Activated CD4-positive, alpha-beta T cell treated with anti-CD3 and anti-CD28 coated beads for 24 hours (primary cell): ENCODE results near the gene ASAP2.

Experiments
- DNase-seq, 2 donors: peaks; one replicate each; pipeline ENCODE4 v3.0.0-alpha.2; 2020; ENCODE audit warnings: low read depth in 2 of 2

The ASAP2 gene

DNA sequence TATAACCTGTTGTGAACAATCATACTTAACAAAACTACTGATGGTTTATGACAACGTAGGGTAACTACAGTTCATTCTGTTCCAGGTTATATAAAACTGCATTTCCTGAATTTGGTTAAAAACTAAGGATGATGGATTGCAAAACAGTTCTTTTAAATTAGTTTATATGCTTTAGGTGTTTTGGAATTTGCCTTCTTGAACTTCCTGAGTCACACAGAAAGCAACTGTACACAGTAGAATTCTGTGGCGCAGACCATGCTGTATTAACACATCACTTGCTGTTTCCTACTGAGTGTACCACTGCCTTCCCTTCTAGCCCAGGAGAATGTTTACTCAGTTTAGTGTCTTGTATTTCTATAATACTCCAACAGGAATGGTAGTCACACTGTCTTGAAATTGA lies 197.3 kb downstream of the ASAP2 start:
- DNase-seq: no peak

- no peak for DNase-seq
Measured at GRCh38 chr2:9404451-9404850, 197.8 kb downstream of the ASAP2 start.

DNA sequence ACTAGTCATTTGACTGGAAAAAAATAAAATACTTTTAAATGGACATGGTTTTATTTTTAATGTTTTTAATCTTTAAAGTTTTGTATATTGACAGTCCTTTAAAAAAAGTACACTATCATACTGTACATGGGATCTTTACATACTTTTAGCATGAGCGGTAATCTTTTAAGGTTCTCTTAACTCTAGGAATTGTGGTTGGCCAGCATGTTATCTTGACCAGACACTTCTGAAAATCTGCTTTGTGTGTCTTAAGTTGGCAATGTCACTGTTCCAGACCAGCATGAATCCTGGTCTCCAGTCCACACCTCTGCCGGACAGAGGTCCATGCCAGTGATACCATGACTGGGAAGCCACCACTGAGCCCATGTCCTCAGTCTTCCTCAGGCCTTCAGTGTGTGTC lies 199.0 kb downstream of the ASAP2 start:
- DNase-seq: no peak

DNA sequence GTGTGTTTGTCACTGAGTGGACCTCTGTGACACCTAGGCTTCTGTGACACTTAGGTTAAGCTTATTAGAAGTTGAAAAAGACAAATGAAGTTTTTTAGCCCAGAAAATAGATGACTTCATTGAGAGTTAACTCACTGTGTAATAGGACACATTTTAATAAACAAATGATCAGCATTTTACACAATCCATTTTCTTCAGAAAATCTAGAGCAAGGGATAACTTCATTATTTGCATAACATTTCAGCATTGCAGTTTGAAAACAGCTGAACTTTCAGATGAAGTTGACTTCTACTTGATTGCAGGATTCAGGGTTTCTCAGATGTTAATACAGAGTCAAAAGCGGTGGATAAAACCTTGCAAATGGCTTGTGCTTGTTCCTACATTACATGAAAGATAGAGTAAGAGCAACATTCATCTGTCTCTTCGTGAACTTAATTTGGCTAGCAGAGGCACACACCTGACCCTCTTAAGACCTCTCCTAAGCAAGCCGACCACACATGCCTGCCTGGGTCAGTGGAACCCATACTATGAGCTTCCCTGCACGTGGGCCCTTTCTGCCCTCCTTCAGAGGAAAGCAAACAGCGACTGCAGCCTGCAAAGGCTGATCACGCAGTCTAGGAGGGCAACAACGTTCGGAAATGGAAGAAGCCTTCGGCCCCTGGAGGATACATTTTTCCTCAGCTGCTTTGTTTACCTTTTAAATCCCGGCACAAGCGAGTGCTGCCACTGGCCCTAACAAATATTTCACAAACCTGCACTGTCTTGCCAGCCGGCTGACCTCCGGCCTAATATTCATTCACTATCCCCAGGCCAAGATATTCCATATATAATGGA lies 200.1 kb downstream of the ASAP2 start:
- no peak for DNase-seq

- no peak for DNase-seq
Measured at GRCh38 chr2:9407363-9407811, 200.8 kb downstream of the ASAP2 start.

- no peak for DNase-seq
Measured at GRCh38 chr2:9408641-9409151, 202.1 kb downstream of the ASAP2 start.

DNA sequence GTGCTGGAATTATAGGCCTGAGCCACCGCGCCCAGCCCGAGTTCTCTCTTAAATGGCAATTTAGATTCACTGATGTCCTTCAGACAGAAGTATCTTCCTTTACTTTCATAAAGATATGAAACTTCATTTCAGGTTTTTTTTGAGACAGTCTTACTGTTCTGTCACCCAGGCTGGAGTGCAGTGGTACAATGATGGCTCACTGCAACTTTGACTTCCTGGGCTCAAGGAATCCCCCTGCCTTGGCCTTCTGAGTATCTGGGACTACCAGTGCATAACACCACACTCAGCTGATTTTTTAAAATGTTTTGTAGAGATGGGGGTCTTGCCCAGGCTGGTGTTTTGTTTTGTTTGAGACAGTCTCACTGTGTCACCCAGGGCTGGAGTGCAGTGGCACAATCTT lies 203.5 kb downstream of the ASAP2 start:
- DNase-seq: no peak

DNA sequence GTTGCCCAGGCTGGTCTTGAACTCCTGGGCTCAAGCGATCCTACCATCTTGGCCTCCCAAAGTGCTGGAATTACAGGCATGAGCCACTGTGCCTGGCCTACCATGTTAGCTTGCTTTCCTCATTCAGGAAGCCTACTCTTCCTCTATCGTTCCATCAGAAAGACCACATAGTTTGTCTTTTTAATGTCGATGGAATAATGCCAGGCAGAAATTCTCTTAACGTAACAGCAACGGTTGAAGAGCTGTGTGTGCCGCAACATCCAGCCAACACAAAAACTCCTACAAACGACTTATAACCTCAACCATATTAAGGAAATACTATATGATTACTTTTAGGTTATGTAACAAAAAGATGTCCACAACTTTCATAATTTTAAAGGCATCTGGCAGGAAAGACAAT lies 206.2 kb downstream of the ASAP2 start:
- no peak for DNase-seq

GRCh38 chr2:9415516-9416169 lies 209.0 kb downstream of the ASAP2 start:
- DNase-seq: no peak

- no peak for DNase-seq
Measured at GRCh38 chr2:9416267-9416961, 209.8 kb downstream of the ASAP2 start.

DNA sequence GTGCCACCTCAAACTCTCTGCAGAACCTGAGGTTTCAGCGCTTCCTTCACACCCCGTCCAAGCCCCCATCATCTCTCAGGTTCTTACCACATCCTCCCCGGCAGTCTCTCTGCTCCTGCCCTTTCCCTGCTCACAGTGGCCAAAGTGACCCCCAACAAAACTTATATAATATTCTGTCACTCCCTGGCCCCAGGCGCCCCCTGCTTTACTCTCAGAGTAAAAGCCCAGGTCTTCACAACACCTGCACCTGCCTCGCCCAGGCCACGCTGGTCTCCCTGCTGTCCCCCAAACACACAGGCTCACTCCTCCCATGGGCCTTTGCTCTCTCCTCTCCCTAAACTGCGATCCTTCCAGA lies 210.3 kb downstream of the ASAP2 start:
- no peak for DNase-seq

GRCh38 chr2:9417725-9418124 lies 211.1 kb downstream of the ASAP2 start:
- no peak for DNase-seq

- DNase-seq: no peak
Measured at GRCh38 chr2:9418746-9419145, 212.1 kb downstream of the ASAP2 start.

- no peak for DNase-seq
Measured at GRCh38 chr2:9419541-9419940, 212.9 kb downstream of the ASAP2 start.

GRCh38 chr2:9420495-9420894 lies 213.9 kb downstream of the ASAP2 start:
- DNase-seq: no peak

GRCh38 chr2:9422321-9423099 lies 215.9 kb downstream of the ASAP2 start:
- peak; percentile 18 to 33 for DNase-seq

DNA sequence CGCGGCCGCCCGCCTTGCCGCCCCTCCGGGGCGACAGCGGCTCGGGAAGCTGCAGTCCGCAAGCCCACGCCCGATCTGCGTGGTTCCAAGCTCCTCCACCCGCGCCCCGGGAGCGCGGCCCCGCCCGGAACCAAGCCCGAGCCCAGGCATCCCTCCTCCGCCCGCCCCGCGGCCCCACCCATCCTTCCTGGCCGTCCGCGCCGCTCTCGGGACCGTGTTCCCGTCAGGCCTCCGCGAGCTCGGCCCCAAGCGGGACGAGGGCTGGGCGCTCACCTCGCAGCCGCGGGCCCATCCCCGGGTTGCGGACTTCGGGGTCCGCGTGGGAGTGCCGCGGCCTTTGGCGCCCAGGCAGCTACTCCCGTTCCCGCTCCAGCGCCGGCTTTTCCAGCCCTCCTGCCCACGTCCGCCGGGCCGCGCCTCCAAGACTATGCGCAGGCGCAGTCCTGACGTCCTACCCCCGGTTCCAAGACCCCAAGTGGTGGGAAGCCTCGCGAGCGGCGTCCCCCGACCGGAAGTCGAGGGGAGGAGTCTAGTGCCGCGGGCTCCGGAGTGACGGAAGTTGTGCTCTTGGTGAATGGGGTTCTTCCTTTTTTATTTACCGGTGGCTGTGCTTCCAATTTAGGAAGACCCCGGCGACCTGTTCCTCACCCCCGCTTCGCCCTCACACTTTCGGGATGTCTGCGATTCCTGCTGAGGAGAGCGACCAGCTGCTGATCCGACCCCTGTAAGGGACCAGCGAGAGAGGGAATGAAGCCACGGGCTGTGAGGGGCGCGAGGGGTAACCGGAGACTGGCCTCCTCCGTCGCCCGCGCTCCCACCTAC lies 216.7 kb downstream of the ASAP2 start, which contains the start of the genes CPSF3 and ITGB1BP1:
CPSF3 (plus strand) TSS at position 555 of the 822 bp plus-strand sequence; CDS start at position 675, 120 bp downstream.
ITGB1BP1 (minus strand) TSS at position 429 of the 822 bp plus-strand sequence. CDS start 4,831 bp downstream, outside the sequence.
- DNase-seq: peak; percentile 95 to 96

- DNase-seq: peak in 1 of 2 donors; percentile 13
Measured at GRCh38 chr2:9423922-9424272, 217.3 kb downstream of the ASAP2 start.

DNA sequence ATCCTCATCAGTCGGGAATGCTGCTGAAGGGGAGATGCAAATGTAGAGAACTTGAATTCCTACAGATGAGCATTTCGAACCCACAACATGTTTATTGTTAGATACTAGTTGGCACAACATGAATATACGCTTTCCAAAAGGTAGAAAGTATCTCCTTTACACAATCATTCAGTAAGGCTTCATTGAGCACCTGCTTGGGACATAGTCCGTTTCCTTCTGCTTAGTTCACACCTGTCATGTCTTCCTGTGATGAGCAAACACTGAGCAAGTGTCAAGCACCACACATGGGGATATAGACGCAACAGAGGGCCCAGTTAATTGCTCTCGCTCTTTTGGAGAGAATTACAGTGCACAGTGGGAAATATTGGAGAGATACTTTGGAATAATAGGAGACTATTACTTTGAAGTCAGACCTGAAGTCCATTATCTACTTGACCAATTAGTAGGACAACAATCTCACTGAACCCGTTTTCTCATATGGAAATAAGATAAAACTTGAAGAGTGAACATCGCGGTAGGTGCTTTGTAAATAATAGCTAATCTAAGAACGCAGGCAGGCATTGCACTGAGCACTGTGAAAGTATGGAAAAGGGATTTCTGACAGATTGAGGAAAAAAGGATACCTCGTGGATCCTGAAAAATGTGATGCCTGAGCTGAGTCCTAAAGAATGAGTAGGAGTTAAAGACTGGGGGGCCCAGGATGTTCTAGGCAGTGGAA lies 218.0 kb downstream of the ASAP2 start:
- no peak for DNase-seq
